AG20443 (cell line): ENCODE measurements around the gene MIXL1.
"Not testable (repeated sequence)": the region's sequence is repeated elsewhere in the genome, so short reads cannot be mapped to it uniquely, and the experiment has no call there.

Source experiments
- DNase-seq: peaks from one replicate; pipeline ENCODE4 v3.0.0; 2012; ENCODE audit warnings: low spot score, mixed read lengths

The MIXL1 gene

DNA sequence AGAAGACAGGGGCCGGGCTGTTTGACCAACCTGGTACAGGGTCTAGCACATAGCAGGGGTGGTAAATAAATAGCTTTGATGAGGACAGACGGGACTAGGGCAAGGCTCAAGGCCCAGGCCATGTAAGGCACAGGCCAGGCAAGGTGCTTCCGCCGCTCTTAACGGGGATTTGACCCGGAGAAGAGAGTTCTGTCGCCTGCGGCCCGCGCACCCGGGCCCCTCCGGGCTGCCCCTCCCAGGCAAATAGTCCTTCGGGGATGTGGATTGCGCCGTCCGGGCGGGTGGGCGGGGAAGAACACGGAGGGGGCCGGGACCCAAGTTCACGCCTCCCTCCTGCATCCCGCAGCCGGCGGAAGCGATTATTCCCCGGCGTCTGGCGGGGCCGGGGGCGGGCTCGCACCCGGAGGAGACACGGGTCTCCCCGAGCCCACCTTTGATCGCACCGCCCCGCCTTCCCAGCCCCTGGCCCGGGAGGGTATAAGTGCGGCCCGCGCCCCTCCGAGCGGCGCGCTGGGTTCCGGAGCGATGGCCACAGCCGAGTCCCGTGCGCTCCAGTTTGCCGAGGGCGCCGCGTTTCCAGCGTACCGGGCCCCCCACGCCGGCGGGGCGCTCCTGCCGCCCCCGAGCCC is at the start of gene MIXL1:
MIXL1 (plus strand) TSS at position 508 of the 629 bp plus-strand sequence; CDS start at position 526, 18 bp downstream.
- DNase-seq, result peak; percentile 47

DNA sequence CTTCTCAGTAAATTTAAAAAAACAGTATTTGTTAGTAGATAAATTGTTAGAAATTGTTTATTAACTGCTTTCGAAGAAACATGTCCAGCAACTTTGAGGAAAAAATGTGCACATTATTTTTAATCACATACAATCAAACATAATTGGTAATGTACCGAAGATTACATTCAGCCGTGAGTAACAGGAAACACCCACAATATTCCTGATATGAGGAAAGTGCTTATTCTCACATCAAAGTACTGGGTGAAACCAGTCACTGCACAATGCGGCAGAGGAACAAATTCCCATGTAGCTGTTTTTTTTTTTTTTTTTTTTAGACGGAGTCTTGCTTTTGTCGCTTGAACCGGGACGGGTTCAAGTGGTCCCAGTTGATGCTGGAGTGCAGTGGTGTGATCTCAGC is 46.6 kb upstream of the MIXL1 start:
- DNase-seq, result no peak

DNA sequence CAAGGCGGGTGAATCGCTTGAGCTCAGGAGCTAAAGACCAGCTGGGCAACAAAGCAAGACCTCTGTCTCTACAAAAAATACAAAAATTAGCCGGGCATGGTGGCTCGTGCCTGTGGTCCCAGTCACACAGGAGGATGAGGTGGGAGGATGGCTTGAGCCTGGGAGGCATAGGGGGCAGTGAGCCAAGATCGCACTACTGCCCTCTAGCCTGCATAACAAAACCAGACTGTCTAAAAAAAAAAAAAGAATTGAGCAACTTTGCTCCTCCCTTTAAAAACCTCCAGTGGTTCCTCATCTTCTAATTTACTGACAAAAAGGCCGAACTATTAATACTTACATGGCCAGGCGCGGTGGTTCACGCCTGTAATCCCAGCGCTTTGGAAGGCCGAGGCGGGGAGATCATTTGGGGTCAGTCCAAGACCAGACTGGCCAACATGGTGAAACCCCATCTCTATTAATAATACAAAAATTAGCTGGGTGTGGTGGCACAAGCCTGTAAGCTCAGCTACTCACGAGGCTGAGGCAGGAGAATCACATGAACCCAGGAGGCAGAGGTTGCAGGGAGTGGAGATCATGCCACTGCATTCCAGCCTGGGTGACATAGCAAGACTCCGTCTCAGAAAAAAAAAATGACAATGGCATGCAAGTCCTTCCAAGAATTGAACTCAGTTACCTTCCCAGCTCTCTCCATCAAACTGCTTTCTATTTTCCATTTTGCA is 41.3 kb upstream of the MIXL1 start:
- peak; percentile 41 for DNase-seq

DNA sequence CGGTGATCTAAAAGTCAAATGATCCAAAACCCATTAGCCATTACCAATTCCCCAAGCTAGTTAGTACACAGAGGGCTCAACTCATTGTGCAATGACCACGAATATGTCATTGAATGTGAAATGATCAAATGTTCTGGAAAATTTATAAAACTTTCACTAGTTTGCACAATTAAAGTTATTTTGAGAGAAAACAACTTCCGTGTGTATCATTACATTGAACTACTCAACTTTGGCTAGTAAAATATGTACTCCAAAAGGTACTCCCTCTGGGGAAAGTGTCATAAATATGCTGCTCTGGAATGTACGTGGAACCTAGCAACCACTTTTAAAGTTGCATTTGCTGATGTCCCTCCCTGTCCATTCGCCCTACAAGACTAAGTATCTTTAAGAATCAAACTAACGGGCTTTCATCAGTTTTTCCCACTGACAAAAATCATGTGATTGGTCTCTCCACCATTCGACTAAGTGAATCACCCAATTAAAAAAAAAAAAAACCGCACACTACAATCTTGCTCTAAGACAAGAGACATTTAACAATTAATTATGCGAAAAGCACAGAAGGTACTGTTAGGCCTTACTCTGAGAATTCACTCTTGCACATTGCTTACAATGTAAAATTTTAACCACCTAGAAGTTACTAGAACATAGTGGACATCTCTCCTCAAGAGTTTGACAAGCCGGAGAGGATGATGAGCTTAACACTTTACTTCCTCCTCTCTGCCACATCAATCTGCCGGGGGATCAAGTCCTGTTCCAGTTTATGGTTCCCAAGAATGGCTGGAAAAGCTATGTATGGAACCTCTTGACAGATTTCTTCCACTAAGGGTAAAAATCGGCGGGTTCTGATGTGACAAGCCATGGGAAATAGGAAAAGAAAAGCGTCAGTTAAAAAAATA is 38.1 kb upstream of the MIXL1 start:
- DNase-seq, result peak; percentile 34

DNA sequence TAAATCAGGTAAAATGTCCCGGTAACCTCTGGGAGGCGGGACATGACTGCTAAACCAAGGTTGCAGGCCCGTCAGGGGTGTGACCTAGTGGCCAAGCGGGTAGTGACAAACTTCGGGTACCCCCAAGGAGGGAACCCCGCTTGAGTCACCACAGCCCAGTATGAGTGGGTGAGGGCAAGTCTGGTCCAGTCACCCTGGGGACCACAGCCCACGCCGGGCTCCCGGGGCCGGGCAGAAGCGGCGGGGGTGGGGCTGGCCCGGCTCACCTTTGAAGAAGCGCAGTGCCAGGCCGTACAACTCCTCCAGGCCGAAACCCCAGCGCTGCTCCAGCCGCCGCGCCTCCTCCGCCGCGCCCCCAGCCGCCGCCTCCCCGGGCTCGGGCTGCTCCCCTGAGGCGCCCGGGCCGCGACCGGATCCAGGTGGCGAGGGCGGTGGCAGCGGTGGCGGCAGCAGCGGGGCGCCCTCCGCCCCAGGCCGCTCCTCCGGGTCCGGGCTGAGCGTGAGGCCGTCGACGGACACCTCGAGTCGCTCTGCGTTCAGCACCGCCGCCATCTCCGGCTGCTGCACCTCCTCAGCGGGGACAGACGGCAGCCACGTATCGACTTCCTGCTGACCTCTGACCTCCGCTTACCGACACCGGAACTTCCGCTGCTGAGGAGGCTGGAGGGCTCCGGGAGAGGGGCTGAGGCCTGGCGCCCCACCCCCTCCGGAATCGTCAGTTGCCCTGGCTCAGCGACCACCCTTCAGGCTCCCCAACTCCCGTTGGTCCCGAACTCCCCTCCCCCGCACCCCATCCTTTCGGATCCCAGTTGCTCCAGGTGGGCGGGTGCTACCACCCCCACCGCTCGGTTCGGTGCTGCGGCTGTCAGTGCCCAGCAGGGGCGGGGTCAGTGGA is 37.1 kb upstream of the MIXL1 start, which contains the start of gene ACBD3:
ACBD3 (minus strand) TSS at position 618 of the 895 bp plus-strand sequence; CDS start at position 552, 66 bp downstream.
- peak; percentile 94 for DNase-seq

DNA sequence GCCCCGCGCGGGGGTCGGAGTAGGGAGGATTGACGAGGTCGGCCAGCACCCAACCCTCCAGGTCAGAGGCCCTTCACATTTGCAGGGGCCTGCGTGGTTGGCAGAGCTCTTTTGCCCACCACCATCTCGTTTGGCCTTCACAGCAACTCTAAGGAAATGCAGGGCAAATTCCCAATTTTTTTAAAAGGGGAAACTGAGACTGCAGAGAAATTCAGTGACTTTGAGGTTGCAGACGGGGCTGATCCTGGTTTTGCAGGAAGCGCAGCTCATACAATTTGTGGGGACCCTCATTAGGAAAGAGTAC is 36.5 kb upstream of the MIXL1 start:
- no peak for DNase-seq

DNA sequence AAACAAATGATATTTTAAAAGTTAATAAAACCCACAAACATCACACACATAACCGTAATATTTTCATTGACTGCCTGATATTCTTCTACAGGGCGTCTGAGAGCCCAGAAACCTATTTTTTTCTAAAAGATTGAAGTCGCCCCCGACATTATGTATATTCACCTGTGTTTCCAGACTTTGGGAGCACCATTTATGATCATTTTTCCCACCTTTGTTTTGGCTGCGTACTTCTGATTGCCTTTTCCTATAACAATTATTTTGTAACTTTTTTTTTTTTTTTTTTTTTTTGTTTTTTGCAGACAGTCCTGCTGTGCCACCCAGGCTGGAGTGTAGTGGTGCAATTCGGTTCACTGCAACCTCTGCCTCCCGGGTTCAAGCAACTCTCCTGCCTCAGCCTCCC is 36.1 kb upstream of the MIXL1 start:
- DNase-seq, result no peak

DNA sequence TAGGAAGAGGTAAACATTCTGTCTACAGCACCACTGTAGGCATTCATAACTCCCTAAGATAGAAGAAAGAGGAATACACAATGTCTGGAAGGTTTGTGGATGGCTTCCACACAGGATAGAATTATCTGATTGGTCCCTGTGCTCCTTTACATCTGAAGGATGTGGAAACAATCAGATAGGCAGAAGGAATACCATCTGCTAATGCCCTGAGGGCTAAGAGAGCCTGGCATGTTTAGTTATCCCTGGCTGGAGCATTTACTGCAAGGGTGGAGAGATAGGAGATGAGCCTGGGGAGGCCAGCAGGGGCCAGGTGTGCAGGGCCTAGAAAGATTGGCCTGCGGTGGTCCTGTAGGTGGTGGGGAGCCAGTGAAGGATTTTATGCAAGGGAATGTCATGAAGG is 28.3 kb upstream of the MIXL1 start:
- no peak for DNase-seq

DNA sequence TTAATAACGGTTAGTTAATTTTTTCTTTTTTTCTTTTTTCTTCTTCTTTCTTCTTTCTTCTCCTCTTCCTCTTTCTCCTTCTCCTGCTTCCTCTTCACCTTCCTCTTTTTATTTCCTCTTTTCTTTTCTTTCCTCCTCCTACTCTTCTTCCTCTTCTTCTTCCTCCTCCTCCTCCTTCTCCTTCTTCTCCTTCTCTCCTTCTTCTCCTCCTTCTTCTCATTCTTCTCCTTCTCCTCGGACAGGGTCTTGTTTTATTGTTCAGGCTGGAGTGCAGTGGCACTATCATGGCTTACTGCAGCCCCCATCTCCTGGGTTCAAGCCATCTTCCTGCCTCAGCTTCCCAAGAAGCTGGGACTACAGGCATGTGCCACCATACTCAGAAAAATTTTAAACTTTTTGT is 23.5 kb upstream of the MIXL1 start:
- no peak for DNase-seq

DNA sequence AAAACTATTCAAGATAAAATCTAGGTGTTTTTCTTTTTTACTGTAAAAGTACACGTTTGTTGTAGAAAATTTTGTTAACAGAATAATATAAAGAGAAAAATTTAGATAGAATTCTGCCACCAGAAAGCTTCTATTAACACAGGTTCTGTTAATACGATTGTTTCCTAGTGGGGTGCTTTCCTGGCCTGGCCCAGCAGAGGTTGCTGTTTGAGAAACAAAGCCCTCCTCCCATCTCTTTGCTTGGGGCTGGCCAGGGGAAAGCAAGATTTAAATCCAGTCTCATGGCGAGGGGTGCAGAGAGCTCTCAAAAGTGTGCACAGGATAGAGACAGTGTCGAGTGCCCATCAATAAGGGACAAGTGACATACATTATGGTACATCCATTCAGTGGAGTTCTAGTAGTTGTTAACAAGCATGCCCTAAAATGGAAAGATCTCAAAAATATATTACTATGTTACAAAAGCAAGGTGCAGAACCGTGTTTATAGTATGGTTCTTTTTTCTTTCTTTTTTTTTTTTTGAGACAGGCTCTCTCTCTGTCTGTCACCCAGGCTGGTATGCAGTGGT is 22.4 kb upstream of the MIXL1 start:
- DNase-seq, result peak; percentile 40

DNA sequence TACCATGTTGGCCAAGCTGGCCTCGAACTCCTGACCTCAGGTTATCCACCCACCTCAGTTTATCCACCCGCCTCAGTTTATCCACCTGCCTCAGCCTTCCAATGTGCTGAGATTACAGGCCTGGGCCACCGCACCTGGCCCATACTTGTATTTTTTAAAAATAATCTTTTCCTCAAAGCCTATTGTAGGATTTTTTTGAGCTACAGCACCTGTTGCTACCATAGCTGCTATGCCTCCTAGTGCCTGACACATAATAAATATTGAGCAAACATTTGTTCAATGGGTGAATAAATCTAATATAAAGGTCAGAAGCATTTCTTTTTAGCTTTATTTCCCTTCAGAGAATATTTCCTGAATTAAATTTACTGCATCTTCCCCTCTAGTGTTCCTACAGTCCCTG is 21.2 kb upstream of the MIXL1 start:
- DNase-seq, result no peak

DNA sequence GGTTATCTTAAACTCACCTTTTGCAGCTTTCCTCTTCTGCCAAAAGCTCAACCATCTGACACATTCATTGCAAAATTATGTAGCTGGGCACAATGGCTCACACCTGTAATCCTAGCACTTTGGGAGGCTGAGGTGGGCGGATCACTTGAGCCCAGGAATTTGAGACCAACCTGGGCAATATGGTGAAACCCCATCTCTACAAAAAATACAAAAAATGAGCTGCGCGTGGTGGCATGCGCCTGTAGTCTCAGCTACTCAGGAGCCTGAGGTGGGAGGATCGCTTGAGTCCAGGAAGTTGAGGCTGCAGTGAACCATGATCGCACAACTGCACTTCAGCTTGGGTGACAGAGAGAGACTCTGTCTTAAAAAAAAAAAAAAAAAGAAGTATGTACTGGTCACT is 20.8 kb upstream of the MIXL1 start:
- DNase-seq, result not testable (repeated sequence)

DNA sequence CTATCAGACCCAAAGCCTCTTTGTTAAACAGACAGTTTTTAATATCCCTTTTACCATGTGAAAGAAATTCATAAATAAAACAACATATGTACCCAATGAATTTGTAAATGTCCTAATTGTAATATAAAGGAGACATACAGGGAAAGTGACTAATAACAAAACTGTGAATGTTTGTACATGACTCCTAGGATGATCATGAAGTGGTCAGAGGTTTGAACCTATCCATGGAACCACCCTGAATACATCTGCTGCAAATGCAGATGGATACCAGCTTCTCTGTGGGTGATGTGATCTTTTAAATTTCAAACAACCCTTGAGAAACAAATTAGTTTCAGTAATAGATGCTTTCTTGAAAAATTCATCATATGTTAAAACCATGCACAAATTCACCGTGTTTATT is 20.2 kb upstream of the MIXL1 start:
- DNase-seq, result no peak

DNA sequence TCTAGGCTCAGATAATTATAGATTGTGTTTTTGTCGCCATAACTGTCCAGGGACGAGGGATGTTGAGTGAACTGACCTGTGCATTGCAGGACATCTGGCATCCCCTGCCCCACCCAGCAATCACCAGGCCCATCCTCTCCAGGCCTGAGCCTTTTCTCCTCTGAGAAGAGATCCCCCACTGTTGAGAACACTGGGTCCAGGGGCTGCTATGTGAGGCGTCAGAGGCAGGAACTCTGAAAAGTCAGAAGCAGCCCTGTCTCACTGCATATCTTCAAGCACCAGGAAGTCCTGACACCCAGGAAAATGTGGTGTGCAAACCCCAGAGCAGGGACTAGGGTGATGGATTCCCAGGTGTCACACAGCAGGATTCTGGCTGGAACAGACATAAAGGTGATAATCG is 19.8 kb upstream of the MIXL1 start:
- no peak for DNase-seq

DNA sequence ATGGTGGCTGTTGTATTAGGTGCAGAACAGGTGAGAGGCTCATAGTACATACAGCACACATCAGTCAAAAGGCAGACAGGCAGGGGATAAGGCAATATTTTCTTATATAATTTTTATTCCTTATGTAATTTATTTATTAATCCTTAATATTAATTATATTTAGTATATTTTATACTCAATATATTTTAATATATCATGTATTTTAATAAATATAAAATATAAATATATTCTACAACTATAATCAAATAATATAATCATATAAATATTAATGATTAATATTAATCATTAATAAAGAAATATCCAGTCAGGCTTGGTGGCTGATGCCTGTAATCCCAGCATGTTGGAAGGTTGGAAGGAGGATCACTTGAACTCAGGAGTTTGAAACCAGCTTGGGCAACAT is 19.3 kb upstream of the MIXL1 start:
- DNase-seq, result no peak

DNA sequence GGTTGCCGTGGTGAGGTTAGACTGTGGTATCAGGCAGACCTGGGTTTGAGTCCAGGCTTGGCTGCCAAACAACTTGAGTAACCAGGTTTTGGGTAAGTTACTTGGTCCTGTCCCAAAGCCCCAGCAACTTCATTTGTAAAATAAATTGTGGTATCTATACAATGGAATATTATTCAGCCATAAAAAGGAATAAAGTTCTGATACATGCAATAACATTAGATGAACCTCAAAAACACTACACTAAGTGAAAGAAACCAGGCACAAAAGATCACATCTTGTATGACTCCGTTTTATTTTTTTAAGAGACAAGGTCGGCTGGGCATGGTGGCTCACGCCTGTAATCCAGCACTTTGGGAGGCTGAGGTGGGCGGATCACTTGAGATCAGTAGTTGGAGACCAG is 16.4 kb upstream of the MIXL1 start:
- DNase-seq, result no peak

DNA sequence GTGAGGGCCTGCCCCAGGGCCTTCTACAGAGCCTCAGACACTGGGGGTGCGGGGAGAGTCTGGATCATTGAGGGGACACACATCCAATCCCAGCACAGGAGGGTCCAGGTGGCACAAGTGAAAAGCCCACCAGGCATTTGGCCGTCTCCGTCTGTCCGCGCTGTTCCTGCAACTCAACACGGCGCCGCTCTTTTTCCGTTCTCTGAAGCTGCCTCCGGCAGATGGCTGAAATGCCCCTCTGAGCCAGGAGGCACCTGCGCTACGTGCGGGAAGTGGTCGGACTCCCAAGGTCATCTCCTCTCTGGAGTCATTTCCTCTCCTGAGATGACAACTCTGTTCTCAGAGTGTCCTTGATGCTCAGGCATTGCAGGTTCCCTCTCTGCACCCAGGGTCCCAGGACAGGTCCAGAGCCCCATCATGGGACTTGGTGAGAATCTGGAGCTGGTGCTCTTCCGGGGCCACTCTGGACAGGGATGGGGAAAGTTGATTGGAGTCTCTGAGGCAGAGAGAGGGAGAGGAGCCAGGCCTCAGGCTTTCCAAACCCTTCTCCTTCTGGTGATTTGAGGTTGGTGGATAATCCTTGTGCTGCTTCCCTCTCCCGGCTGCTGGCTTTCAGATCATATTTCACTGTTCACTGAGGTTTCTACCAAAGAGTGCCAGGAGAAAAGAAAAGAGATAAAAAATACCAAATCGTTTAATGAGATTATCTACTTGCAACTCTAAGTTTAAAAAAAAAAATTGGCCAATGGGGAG is 14.0 kb upstream of the MIXL1 start:
- DNase-seq, result peak; percentile 9

DNA sequence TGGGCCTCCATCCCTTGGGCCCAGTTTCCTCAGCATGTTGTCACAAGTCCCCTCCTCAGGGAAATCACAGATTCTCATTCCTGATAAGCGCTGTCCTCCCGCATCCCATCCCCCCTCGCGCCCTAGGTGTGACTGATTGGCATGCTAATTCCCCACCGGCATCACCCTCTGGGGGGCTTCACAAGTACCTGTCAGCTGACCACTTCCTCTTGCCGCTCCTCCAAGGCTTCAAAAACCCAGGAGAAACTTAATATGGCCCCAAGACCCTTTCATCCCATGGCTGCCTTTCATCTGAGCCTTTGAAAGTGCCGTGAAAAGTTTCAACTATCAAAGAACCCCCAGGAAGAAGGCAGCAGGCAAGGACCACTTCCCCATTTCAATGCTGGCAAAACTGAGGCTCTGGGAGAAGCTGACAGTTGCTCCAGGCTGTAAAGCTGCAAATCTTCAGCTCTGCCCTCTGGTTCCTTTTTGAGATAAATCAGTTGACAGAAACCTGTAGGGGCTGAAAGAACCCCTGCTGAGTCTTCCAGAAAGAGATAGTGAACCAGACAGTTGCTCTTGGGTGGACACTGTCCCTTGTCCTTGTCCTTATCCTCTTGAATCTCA is 12.8 kb upstream of the MIXL1 start:
- DNase-seq, result no peak

DNA sequence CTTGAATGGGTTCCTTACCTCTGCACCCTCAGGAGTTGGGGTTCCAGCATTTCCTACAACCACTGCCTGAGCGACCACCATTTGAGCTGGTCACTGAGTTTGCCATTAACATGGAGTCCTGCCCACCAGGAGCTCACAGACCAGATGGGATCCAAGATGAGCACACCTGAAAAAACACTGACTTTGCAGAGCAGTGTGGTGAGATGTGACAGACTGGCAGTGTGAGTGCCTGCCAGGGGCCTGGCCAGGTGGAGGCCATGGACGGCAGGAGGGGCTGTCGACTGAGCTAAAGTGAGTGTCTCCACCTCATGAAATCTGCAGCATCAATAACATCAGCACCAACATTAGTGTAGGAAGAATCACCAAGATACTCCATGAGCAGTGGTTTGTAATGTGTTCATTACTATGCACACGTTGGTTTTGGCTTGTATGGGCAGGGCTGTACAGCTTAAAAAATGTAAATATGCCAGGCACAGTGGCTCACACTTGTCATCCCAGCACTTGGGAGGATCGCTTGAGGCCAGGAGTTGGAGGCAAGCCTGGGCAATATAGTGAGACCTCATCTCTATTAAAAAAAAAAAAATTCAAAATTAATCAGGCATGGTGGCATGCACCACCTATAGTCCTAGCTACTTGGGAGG is 12.2 kb upstream of the MIXL1 start:
- DNase-seq, result no peak

DNA sequence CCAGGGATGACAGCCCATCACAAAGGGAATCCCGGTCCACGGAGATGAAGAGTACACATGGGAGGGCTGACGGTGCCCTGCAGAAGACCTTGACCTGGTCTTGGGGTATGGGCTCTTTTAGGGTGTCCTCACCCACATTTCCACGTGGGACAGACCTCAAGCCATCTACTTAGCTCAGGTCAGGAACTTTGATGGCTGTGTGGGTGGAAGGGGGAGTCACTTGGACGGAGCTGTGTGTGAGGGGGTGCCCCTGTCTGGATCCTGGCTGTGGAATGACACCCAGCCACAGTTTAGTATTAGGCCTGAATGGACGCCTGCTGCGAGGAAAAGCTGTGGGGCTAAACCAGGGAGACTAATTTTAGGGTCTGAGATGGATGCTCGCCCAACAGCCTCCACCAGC is 10.9 kb upstream of the MIXL1 start:
- no peak for DNase-seq
